H1 (cell line): ENCODE results near the gene CXCL14. TPM values are rescaled to one million over a fixed set of nuclear protein-coding genes. Genes with fewer than 3 reads are reported as not detected.

Experiments
- HDAC6 ChIP-seq: IDR thresholded peaks from one replicate; pipeline ENCODE4 v1.7.1; 2012; ENCODE audit warnings: low read depth, mild to moderate bottlenecking, inconsistent platforms, low read length, moderate library complexity
- PHF8 ChIP-seq: fragments of 200-600 bp; sonication (generic); conservative IDR thresholded peaks from 2 replicates; pipeline ENCODE4 v1.7.1; 2012; ENCODE audit warnings: low read depth, mild to moderate bottlenecking, inconsistent platforms, low read length, moderate library complexity
- polyA plus RNA-seq, 7 experiments: library from polyadenylated mRNA; depleted of rRNA in 3 of 7; stranded (reverse) in 5 of 7; unstranded in 2 of 7; fragments of >200 nt in 5 of 7; fragments of 200-250 nt in 2 of 7; gene quantifications; 1 replicate in 5 of 7; 2 replicates in 1 of 7; 4 replicates in 1 of 7; pipeline versions ENCODE4 v1.2.1 to v1.2.3, GENCODE V29; 2011 to 2013; ENCODE audit warnings: missing spikeins in 2 of 7, mixed read lengths in 2 of 7
- total RNA-seq: library from RNA; stranded (reverse); fragmentation: NEBNext Ultra II Directional; extraction: Animal tissue kit (Norgen Biotek cat#: 25700); gene quantifications from 2 replicates; pipeline ENCODE4 v1.2.1, GENCODE V29; 2021
- TF ChIP-seq, protein P1 (sequence below): IDR thresholded peaks from 2 replicates; pipeline ENCODE4 v1.6.1; 2012; ENCODE audit warnings: low read length, inconsistent platforms
- TF ChIP-seq, protein P2 (sequence below), 3 experiments: IDR thresholded peaks; 1 replicate in 2 of 3; 2 replicates in 1 of 3; pipeline versions ENCODE4 v1.5.1 to v1.6.1; 2011; ENCODE audit warnings: low read length in 3 of 3, mild to moderate bottlenecking in 3 of 3, inconsistent platforms in 2 of 3, low read depth in 1 of 3, moderate library complexity in 1 of 3; ENCODE audit not compliant: insufficient read depth in 1 of 3; ENCODE audit errors: control extremely low read depth in 1 of 3

The CXCL14 gene
- total and polyA plus RNA-seq, 2 of the 8 experiments (the other 6 are each of a cell fraction or from before 2014, with no cell fraction given) = 1.5 to 1.8 TPM

DNA sequence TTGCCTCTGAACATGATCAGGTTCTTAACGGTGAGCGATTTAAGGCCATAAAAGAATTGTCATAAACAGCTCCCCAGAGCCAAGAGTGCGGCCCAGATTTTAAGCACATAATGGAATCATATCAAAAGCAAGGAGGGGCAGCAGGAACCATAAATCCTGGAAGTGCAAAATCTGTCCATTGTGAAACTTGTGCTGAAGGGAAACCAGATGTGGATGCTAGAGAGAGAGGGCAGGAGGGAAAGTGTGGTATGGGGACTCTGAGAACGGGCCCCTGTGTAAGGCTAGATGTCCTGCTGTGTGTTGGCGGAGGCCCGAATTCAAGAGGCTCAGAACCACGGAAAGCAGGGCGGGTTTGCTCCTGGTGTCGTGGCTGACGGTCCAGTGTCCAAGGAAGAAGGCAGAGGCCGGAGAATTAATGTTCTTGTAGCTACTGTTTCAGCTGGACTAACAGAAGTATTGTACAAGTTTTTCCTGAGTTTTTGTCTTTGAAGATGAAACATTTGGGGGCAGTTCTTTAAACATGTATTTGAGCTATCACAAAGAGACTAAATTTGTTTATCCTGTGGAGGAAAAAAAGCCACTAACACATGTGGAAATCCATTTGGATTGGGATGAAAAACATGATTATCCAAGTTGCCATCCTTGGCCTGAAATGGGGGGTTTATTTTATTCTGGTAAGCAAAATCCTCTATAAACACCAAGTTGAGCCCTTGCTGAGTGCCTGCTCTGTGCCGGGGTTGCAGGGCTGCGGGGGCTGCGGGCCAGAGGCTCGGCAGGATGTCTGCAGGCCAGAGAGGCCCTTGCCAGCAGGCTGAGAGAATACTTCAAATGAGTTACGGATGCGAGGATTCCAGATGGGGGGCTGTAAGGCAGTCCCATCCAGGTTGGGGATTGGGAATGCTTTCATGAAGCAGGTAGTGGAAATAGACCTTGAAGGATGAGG lies 9.2 kb upstream of the CXCL14 start (continued):
- TF ChIP-seq, protein P1, sequence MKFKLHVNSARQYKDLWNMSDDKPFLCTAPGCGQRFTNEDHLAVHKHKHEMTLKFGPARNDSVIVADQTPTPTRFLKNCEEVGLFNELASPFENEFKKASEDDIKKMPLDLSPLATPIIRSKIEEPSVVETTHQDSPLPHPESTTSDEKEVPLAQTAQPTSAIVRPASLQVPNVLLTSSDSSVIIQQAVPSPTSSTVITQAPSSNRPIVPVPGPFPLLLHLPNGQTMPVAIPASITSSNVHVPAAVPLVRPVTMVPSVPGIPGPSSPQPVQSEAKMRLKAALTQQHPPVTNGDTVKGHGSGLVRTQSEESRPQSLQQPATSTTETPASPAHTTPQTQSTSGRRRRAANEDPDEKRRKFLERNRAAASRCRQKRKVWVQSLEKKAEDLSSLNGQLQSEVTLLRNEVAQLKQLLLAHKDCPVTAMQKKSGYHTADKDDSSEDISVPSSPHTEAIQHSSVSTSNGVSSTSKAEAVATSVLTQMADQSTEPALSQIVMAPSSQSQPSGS = no peak
- TF ChIP-seq PHF8 = no peak
- TF ChIP-seq, protein P2, sequence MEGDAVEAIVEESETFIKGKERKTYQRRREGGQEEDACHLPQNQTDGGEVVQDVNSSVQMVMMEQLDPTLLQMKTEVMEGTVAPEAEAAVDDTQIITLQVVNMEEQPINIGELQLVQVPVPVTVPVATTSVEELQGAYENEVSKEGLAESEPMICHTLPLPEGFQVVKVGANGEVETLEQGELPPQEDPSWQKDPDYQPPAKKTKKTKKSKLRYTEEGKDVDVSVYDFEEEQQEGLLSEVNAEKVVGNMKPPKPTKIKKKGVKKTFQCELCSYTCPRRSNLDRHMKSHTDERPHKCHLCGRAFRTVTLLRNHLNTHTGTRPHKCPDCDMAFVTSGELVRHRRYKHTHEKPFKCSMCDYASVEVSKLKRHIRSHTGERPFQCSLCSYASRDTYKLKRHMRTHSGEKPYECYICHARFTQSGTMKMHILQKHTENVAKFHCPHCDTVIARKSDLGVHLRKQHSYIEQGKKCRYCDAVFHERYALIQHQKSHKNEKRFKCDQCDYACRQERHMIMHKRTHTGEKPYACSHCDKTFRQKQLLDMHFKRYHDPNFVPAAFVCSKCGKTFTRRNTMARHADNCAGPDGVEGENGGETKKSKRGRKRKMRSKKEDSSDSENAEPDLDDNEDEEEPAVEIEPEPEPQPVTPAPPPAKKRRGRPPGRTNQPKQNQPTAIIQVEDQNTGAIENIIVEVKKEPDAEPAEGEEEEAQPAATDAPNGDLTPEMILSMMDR (IDR thresholded peaks at IDR 0.05; ENCODE audit: control extremely low read depth in 1 of 3, insufficient read depth in 1 of 3, low read depth in 1 of 3, low read length in 3 of 3) = no peak
- no peak for TF ChIP-seq HDAC6
